HG03439 (cell line): ENCODE measurements around the gene FCGR3B.
"Not testable (repeated sequence)": the region's sequence is repeated elsewhere in the genome, so short reads cannot be mapped to it uniquely, and the experiment has no call there.

Experiments used
- ATAC-seq: cut with Tn5 transposase; IDR thresholded peaks from one replicate; pipeline ENCODE4 v1.9.1; 2021; ENCODE audit warnings: mild to moderate bottlenecking, moderate library complexity; ENCODE audit not compliant: unreplicated experiment

The FCGR3B gene

GRCh38 chr1:161606541-161607336 is 24.2 kb downstream of the FCGR3B start:
- ATAC-seq: not testable (repeated sequence)

GRCh38 chr1:161605762-161606540 is 25.0 kb downstream of the FCGR3B start:
- not testable (repeated sequence) for ATAC-seq

GRCh38 chr1:161605024-161605423 is 26.0 kb downstream of the FCGR3B start:
- ATAC-seq: not testable (repeated sequence)

GRCh38 chr1:161597077-161597476 is 33.9 kb downstream of the FCGR3B start:
- not testable (repeated sequence) for ATAC-seq

- not testable (repeated sequence) for ATAC-seq
These were observed 35.4 kb downstream of the FCGR3B start for GRCh38 chr1:161595583-161595982.

GRCh38 chr1:161595173-161595572 is 35.8 kb downstream of the FCGR3B start:
- not testable (repeated sequence) for ATAC-seq

DNA sequence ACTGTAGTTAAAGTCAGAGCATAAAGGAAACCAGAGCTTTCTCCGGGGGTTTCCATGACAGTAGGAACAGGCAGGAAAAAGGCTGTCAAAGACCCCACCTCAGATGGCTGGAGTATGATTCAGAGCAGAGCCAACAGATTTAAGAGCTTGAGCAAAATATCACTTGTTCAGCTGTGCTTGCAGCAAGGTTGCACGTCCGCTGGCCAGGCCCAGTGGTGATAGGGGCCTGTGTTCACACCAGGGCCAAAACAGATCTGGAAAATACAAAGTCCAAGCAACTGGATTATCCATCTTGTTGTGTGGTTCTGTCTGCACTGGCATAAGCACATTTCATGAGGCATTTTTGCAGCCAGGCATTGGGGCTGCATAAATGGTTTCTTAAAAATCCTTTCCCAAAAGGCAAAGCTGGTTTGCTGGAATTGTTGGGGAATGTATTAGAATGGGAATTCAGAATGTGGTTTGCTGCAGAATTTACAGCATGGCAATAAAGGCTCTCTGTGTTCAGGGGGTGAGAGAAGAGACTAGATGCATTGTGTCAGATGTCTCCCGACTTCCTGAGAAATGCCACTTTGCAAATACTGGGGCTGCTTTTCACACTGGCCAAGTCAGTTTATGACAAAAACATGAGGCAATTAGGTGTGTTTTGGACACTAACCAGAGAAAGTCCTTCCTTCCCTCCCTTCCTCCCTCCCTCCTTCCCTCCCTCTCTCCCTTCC is 36.5 kb downstream of the FCGR3B start:
- ATAC-seq: not testable (repeated sequence)

GRCh38 chr1:161593092-161593755 is 37.8 kb downstream of the FCGR3B start:
- ATAC-seq: not testable (repeated sequence)

DNA sequence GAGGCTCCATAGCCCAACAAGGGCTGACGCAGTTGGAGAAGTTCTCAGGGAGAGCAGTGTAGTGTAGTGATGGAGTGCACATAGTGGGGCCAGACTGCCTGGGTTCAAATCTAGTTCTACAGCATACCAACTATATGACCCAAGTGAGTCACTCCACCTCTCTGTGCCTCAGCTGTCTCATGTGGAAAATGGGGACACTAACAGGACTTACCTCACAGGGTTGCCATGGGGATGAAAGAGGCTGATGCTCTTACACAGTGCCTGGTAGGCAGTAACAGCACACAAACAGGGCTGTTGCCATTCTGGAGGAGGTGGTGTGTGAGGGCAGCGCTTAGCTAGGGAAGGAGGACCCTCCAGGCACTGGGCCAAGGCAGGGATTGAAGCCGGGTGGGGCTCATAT is 38.4 kb downstream of the FCGR3B start:
- not testable (repeated sequence) for ATAC-seq

DNA sequence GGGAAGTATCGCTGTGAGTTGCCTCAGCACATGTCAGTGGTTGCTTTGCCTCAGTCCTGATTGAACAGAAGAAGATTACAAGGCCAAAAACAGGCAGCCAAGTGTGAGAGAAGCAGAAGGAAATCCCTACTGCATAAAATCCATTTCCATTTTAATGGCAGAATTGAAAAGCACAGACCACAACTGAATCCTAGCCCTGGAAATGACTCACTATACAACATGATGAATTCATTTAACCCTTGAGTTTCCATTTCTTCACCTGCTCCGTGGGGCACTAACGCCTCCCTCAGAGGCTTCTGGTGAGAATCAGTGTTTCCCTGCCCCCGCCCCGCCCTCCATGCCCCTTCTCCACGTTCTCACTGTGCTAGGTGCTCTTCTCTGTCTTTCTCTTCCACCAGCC is 41.1 kb downstream of the FCGR3B start:
- not testable (repeated sequence) for ATAC-seq

DNA sequence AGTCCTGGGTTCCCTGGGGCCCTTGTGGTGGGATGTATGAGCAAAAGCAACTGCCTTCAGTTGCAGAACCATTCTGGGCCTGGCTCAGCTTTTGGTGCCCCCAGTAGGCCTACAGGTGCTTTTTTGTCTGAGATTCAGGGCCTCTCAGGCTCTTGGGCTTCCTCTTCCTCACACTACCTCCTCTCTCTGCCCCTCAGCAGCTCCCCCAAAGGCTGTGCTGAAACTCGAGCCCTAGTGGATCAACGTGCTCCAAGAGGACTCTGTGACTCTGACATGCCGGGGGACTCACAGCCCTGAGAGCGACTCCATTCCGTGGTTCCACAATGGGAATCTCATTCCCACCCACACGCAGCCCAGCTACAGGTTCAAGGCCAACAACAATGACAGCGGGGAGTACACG is 41.6 kb downstream of the FCGR3B start:
- ATAC-seq: not testable (repeated sequence)

- not testable (repeated sequence) for ATAC-seq
These were observed 42.4 kb downstream of the FCGR3B start for GRCh38 chr1:161588596-161588995.

DNA sequence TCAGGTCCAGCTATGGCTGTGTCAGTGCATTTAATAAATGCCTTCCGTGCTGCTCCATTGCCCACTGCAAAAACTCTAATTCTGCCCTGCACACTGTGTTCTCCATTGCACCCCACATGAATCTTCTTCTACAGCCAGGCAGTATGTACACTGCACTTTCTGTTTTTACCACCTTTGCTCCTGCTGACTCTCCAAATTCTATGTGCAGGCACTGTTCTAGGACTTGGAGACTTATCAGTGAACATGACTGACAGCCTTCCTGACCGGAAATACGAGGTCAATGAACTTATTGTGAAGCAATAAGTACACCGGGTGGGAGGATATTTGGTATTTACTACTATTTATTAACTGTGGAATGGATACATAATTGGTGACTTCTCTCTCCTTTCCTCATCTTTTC is 48.1 kb downstream of the FCGR3B start:
- not testable (repeated sequence) for ATAC-seq

DNA sequence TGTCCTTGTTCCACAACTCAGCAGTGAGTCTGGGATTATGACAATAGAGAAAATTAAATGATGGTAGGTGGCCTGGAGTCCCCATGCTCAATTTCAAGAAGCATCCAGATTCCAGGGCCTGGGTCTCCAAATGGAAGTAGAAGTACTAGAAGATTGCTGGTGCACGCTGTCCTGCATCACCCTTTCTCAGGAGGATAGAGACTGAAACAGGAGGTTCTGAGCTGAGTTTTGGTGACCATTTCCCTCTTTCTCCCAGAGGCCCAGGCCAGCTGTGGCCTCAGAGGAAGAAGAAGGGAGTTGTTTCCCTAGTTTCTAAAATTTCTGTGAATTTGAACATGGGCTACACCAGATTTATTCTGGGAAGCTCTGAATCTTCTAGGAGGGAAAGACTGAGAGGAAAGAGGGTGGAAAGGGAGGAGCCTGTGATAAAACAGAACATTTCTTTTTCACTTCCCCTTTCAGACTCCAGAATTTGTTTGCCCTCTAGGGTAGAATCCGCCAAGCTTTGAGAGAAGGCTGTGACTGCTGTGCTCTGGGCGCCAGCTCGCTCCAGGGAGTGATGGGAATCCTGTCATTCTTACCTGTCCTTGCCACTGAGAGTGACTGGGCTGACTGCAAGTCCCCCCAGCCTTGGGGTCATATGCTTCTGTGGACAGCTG is 50.0 kb downstream of the FCGR3B start:
- peak; percentile 72 for ATAC-seq

DNA sequence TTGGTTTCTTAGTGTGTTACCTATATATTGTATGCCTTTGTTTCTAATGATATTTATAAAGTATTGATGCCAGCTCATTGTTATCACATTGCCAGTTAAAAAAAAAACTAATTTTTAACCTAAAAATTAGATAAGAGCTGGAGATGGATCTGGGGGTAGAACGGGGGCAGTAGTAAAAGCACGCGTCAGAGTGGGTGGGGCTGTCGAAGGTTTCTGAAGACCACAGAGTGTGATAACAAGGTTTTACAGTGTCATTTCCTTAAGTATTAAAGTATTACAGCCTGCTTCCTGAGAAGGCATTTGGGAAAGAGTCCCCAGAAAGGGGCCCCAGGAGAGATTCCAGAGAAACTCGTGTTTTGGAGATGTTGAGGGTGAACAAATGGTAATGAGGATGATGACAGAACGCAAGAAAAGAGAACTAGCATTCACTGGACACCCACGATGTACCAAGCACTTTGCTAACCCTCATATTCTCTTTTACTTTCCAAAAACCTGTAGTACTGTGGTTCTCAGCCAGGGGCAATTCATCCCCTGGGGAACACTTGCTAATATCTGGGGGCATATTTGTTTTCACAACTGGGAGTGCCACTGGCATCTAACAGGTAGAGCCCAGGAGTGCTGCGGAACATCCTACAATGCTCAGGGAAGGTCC is 51.0 kb downstream of the FCGR3B start:
- ATAC-seq: not testable (repeated sequence)

GRCh38 chr1:161576676-161577075 is 54.3 kb downstream of the FCGR3B start:
- not testable (repeated sequence) for ATAC-seq
